GM23338 (cell line): ENCODE results near the gene WBP1. TPM values are rescaled to one million over a fixed set of nuclear protein-coding genes. Genes with fewer than 3 reads are reported as not detected.

Experiments
- ATAC-seq: fragments of 200-7000 bp; cut with Tn5 transposase; 3 replicates; pipeline ENCODE4 v1.9.1; 2020
- DNase-seq: peaks from one replicate; pipeline ENCODE4 v3.0.0-alpha.2; 2015; ENCODE audit warnings: low spot score
- H2AFZ ChIP-seq: fragments of 200-600 bp; sonication (generic); 2 replicates; pipeline ENCODE4 v1.8.0; 2016; ENCODE audit warnings: antibody characterized with exemption, mild to moderate bottlenecking, moderate library complexity
- H3F3A ChIP-seq: fragments of 200-600 bp; sonication (generic); replicated peaks from 2 replicates; pipeline ENCODE4 v1.8.0; 2017; ENCODE audit warnings: antibody characterized with exemption, mixed run types, low read depth
- H3K27ac ChIP-seq: fragments of 200-600 bp; sonication (generic); 2 replicates; pipeline ENCODE4 v1.6.1; 2016; ENCODE audit warnings: low read depth
- H3K27me3 ChIP-seq: fragments of 200-600 bp; sonication (generic); 2 replicates; pipeline ENCODE4 v1.8.0; 2016; ENCODE audit warnings: mild to moderate bottlenecking, mixed run types, moderate library complexity; ENCODE audit not compliant: insufficient read depth
- H3K36me3 ChIP-seq: fragments of 200-600 bp; sonication (generic); 2 replicates; pipeline ENCODE4 v1.8.0; 2016; ENCODE audit warnings: mild to moderate bottlenecking; ENCODE audit not compliant: insufficient read depth
- H3K4me1 ChIP-seq: fragments of 200-600 bp; sonication (generic); 2 replicates; pipeline ENCODE4 v1.8.0; 2016; ENCODE audit warnings: mild to moderate bottlenecking, moderate library complexity; ENCODE audit not compliant: insufficient read depth
- H3K4me2 ChIP-seq: fragments of 200-600 bp; sonication (generic); 2 replicates; pipeline ENCODE4 v1.7.1; 2017; ENCODE audit warnings: mixed run types
- H3K4me3 ChIP-seq: fragments of 200-600 bp; sonication (generic); 2 replicates; pipeline ENCODE4 v1.6.1; 2016; ENCODE audit warnings: mixed run types
- H3K79me2 ChIP-seq: fragments of 200-600 bp; sonication (generic); replicated peaks from 2 replicates; pipeline ENCODE4 v1.8.0; 2017; ENCODE audit warnings: mild to moderate bottlenecking; ENCODE audit not compliant: insufficient read depth
- H3K9me2 ChIP-seq: fragments of 200-600 bp; sonication (generic); 2 replicates; pipeline ENCODE4 v1.8.0; 2017; ENCODE audit not compliant: insufficient read depth
- H4K20me1 ChIP-seq: fragments of 200-600 bp; sonication (generic); replicated peaks from 2 replicates; pipeline ENCODE4 v1.8.0; 2017; ENCODE audit warnings: mild to moderate bottlenecking; ENCODE audit not compliant: insufficient read depth
- H3K27ac Mint-ChIP-seq: 2 replicates; pipeline ENCODE4 v1.8.0; 2020; ENCODE audit warnings: inconsistent platforms, mild to moderate bottlenecking, moderate library complexity, mixed read lengths
- H3K27me3 Mint-ChIP-seq: 3 replicates; pipeline ENCODE4 v1.8.0; 2022; ENCODE audit warnings: low read depth, mild to moderate bottlenecking, moderate library complexity, mixed read lengths, inconsistent platforms; ENCODE audit not compliant: insufficient read depth, poor library complexity
- H3K36me3 Mint-ChIP-seq: 3 replicates; pipeline ENCODE4 v1.8.0; 2021; ENCODE audit warnings: low read depth, mild to moderate bottlenecking, inconsistent platforms, moderate library complexity, mixed read lengths
- H3K4me1 Mint-ChIP-seq: 3 replicates; pipeline ENCODE4 v1.8.0; 2020; ENCODE audit warnings: mild to moderate bottlenecking, inconsistent platforms, mixed read lengths
- H3K4me3 Mint-ChIP-seq: 3 replicates; pipeline ENCODE4 v1.8.0; 2021; ENCODE audit warnings: moderate library complexity, mild to moderate bottlenecking, inconsistent platforms, mixed read lengths
- H3K9me3 Mint-ChIP-seq: 3 replicates; pipeline ENCODE4 v1.8.0; 2020; ENCODE audit warnings: moderate library complexity, mild to moderate bottlenecking, inconsistent platforms, mixed read lengths
- CREB1 ChIP-seq: fragments of 250-450 bp; sonication (Bioruptor Pico); IDR thresholded peaks from 2 replicates; pipeline ENCODE4 v1.5.0; 2020; ENCODE audit warnings: low read depth, mild to moderate bottlenecking, moderate library complexity
- CTCF ChIP-seq, 2 experiments: fragments of 200-600 bp in 1 of 2; sonication (generic) in 1 of 2; conservative IDR thresholded peaks; 2 replicates each; pipeline versions ENCODE4 v1.5.1 to v1.6.1; 2016 to 2017; ENCODE audit warnings: antibody characterized with exemption in 2 of 2, low read depth in 2 of 2, mild to moderate bottlenecking in 2 of 2, moderate library complexity in 1 of 2
- EZH2 ChIP-seq: fragments of 200-600 bp; sonication (generic); IDR thresholded peaks from one replicate; pipeline ENCODE4 v1.8.0; 2017; ENCODE audit warnings: antibody characterized with exemption, mild to moderate bottlenecking, low read depth; ENCODE audit not compliant: unreplicated experiment
- EZH2phosphoT487 ChIP-seq: fragments of 200-600 bp; sonication (generic); IDR thresholded peaks from one replicate; pipeline ENCODE4 v1.8.1; 2018; ENCODE audit warnings: antibody characterized with exemption; ENCODE audit not compliant: unreplicated experiment
- JUNB ChIP-seq: IDR thresholded peaks from one replicate; pipeline ENCODE4 v1.6.1; 2016; ENCODE audit warnings: antibody characterized with exemption; ENCODE audit not compliant: unreplicated experiment
- NANOG ChIP-seq: IDR thresholded peaks from 2 replicates; pipeline ENCODE4 v1.6.1; 2016; ENCODE audit warnings: antibody characterized with exemption, borderline replicate concordance
- POLR2AphosphoS5 ChIP-seq: IDR thresholded peaks from 2 replicates; pipeline ENCODE4 v1.6.1; 2016; ENCODE audit warnings: antibody characterized with exemption, low read depth
- REST ChIP-seq: IDR thresholded peaks from one replicate; pipeline ENCODE4 v1.6.1; 2018; ENCODE audit warnings: antibody characterized with exemption; ENCODE audit not compliant: unreplicated experiment
- ZNF114 ChIP-seq: fragments of 250-450 bp; sonication (Bioruptor Pico); IDR thresholded peaks from 2 replicates; pipeline ENCODE4 v1.5.0; 2020; ENCODE audit warnings: mild to moderate bottlenecking, moderate library complexity
- ZNF462 ChIP-seq: fragments of 250-450 bp; sonication (Bioruptor Pico); IDR thresholded peaks from 2 replicates; pipeline ENCODE4 v1.5.0; 2020; ENCODE audit warnings: mild to moderate bottlenecking, moderate library complexity
- polyA plus RNA-seq: library from polyadenylated mRNA; unstranded; fragments of >200 nt; fragmentation: Nextera tagmentation; extraction: Ambion mirVana; gene quantifications from 2 replicates; pipeline ENCODE4 v1.2.1, GENCODE V29; 2016
- total RNA-seq: library from RNA; depleted of rRNA; stranded (reverse); fragments of >200 nt; shearing (Covaris generic); gene quantifications from 2 replicates; pipeline ENCODE4 v1.2.3, GENCODE V29; 2014

Gene WBP1
- total and polyA plus RNA-seq, 2 experiments from 2014 or later, result 53.0 to 64.4 TPM

GRCh38 chr2:74488643-74489481, 30.6 kb downstream of the WBP1 start (continued):
- TF ChIP-seq CTCF (conservative IDR thresholded peaks at IDR 0.05; ENCODE audit: low read depth in 2 of 2) (no peak), EZH2phosphoT487 (no peak)

- Mint-ChIP-seq H3K36me3 (peaks cover 56% of the 10 kb centered on the region), H3K27ac (no peak overlapping the region), H3K4me1 (no peaks in the 10 kb centered on the region; the same call in 2 of the 3 replicates), H3K4me3 (no peak overlapping the region), H3K27me3 (peaks cover 6% of the 10 kb centered on the region), H3K9me3 (no peaks in the 10 kb centered on the region; the same call in 2 of the 3 replicates)
- Histone ChIP-seq H3K79me2 (no peaks in the 10 kb centered on the region), H4K20me1 (no peaks in the 10 kb centered on the region), H3K27ac (no peak overlapping the region), H3K36me3 (peaks cover 5% of the 10 kb centered on the region; the same call in 1 of the 2 replicates), H3F3A (no peaks in the 10 kb centered on the region), H3K9me2 (no peaks in the 10 kb centered on the region), H3K4me1 (no peaks in the 10 kb centered on the region), H3K27me3 (peaks cover 9% of the 10 kb centered on the region), H2AFZ (no peak overlapping the region), H3K4me2 (no peak overlapping the region), H3K4me3 (no peak overlapping the region)
- no peak for DNase-seq
- no peak for ATAC-seq
- TF ChIP-seq NANOG, result no peak
- no peak for TF ChIP-seq CTCF (conservative IDR thresholded peaks at IDR 0.05; ENCODE audit: low read depth in 2 of 2)
- no peak for TF ChIP-seq REST
- TF ChIP-seq ZNF114 (CRISPR knock-in tag), result no peak
- TF ChIP-seq ZNF462, result no peak
- TF ChIP-seq CREB1 (CRISPR knock-in tag), result no peak
- TF ChIP-seq POLR2AphosphoS5, result no peak
- no peak for TF ChIP-seq EZH2
- TF ChIP-seq JUNB, result no peak
Measured at GRCh38 chr2:74489906-74490305, 31.7 kb downstream of the WBP1 start.
